HEK293 (cell line): Measurements from ENCODE around the gene LYSMD3.

ENCODE experiments used
- ATF2 ChIP-seq: fragments of 450-650 bp; formaldehyde crosslinking; IDR thresholded peaks from 2 replicates; pipeline ENCODE4 v1.5.1; 2016; ENCODE audit warnings: missing biosample characterization, missing genetic modification characterization, low read depth
- FEZF1 ChIP-seq: fragments of 450-650 bp; formaldehyde crosslinking; IDR thresholded peaks from 2 replicates; pipeline ENCODE4 v1.5.1; 2016; ENCODE audit warnings: missing biosample characterization, missing genetic modification characterization
- IKZF3 ChIP-seq: fragments of 450-650 bp; IDR thresholded peaks from 2 replicates; pipeline ENCODE4 v1.5.0; 2018; ENCODE audit warnings: missing biosample characterization, mild to moderate bottlenecking, missing genetic modification characterization, moderate library complexity
- INSM2 ChIP-seq: fragments of 450-650 bp; formaldehyde crosslinking; IDR thresholded peaks from 2 replicates; pipeline ENCODE4 v1.5.1; 2016; ENCODE audit warnings: missing biosample characterization, missing genetic modification characterization
- KLF10 ChIP-seq: fragments of 450-650 bp; IDR thresholded peaks from 2 replicates; pipeline ENCODE4 v1.5.1; 2018; ENCODE audit warnings: missing biosample characterization, mild to moderate bottlenecking, missing genetic modification characterization
- REST ChIP-seq: fragments of 450-650 bp; formaldehyde crosslinking; IDR thresholded peaks from 2 replicates; pipeline ENCODE4 v1.5.1; 2016; ENCODE audit warnings: missing biosample characterization, missing genetic modification characterization
- SCRT1 ChIP-seq: fragments of 450-650 bp; formaldehyde crosslinking; IDR thresholded peaks from 2 replicates; pipeline ENCODE4 v1.5.1; 2016; ENCODE audit warnings: missing biosample characterization, missing genetic modification characterization, borderline replicate concordance
- WT1 ChIP-seq: fragments of 450-650 bp; formaldehyde crosslinking; IDR thresholded peaks from 2 replicates; pipeline ENCODE4 v1.5.1; 2016; ENCODE audit warnings: missing biosample characterization, missing genetic modification characterization
- ZBTB44 ChIP-seq: fragments of 450-650 bp; IDR thresholded peaks from 2 replicates; pipeline ENCODE4 v1.5.1; 2018; ENCODE audit warnings: missing biosample characterization, mild to moderate bottlenecking, missing genetic modification characterization
- ZNF184 ChIP-seq: fragments of 450-650 bp; IDR thresholded peaks from 2 replicates; pipeline ENCODE4 v1.5.1; 2018; ENCODE audit warnings: missing biosample characterization, mild to moderate bottlenecking, missing genetic modification characterization
- ZNF341 ChIP-seq: fragments of 450-650 bp; formaldehyde crosslinking; IDR thresholded peaks from 2 replicates; pipeline ENCODE4; 2016; ENCODE audit warnings: low read depth, missing biosample characterization, missing genetic modification characterization
- ZNF366 ChIP-seq: fragments of 450-650 bp; formaldehyde crosslinking; conservative IDR thresholded peaks from 2 replicates; pipeline ENCODE4 v1.5.1; 2016; ENCODE audit warnings: missing biosample characterization, missing genetic modification characterization
- ZNF398 ChIP-seq: fragments of 450-650 bp; formaldehyde crosslinking; IDR thresholded peaks from 2 replicates; pipeline ENCODE4 v1.5.1; 2017; ENCODE audit warnings: missing biosample characterization, missing genetic modification characterization
- ZNF449 ChIP-seq: fragments of 450-650 bp; formaldehyde crosslinking; IDR thresholded peaks from 2 replicates; pipeline ENCODE4 v1.5.1; 2017; ENCODE audit warnings: missing biosample characterization, mild to moderate bottlenecking, missing genetic modification characterization, moderate library complexity
- ZNF488 ChIP-seq: fragments of 450-650 bp; formaldehyde crosslinking; IDR thresholded peaks from 2 replicates; pipeline ENCODE4 v1.5.1; 2016; ENCODE audit warnings: missing biosample characterization, missing genetic modification characterization
- ZNF518A ChIP-seq: fragments of 450-650 bp; formaldehyde crosslinking; conservative IDR thresholded peaks from 2 replicates; pipeline ENCODE4 v1.5.1; 2016; ENCODE audit warnings: low read depth, missing biosample characterization, missing genetic modification characterization
- ZNF596 ChIP-seq: fragments of 450-650 bp; IDR thresholded peaks from 2 replicates; pipeline ENCODE4 v1.5.0; 2018; ENCODE audit warnings: missing biosample characterization, mild to moderate bottlenecking, missing genetic modification characterization, moderate library complexity
- ZNF624 ChIP-seq: fragments of 450-650 bp; formaldehyde crosslinking; IDR thresholded peaks from 2 replicates; pipeline ENCODE4 v1.5.1; 2017; ENCODE audit warnings: missing biosample characterization, missing genetic modification characterization
- ZNF660 ChIP-seq: fragments of 450-650 bp; IDR thresholded peaks from 2 replicates; pipeline ENCODE4 v1.5.1; 2018; ENCODE audit warnings: missing biosample characterization, mild to moderate bottlenecking, missing genetic modification characterization
- ZNF777 ChIP-seq: fragments of 450-650 bp; formaldehyde crosslinking; IDR thresholded peaks from 2 replicates; pipeline ENCODE4 v1.5.1; 2017; ENCODE audit warnings: missing biosample characterization, missing genetic modification characterization, borderline replicate concordance

Gene LYSMD3

GRCh38 chr5:90548069-90548593, 18.7 kb upstream of the LYSMD3 start (continued):
- TF ChIP-seq ZNF366 (tag by site-specific recombination) (peak; percentile 88), ZNF341 (tag by site-specific recombination) (peak; percentile 82), ZNF777 (tag by site-specific recombination) (no peak), ZNF624 (tag by site-specific recombination) (no peak), INSM2 (tag by site-specific recombination) (peak; percentile 94), ZNF660 (peak; percentile 69; the same call in 1 of the 2 replicates), ZNF596 (tag by site-specific recombination) (no peak), IKZF3 (peak; percentile 47; the same call in 1 of the 2 replicates), ZNF488 (tag by site-specific recombination) (peak; percentile 89; the same call in 1 of the 2 replicates), ZNF184 (tag by site-specific recombination) (0 out of 2 replicates have a peak, but pooled peaks have one; percentile 43), ZBTB44 (tag by site-specific recombination) (peak; percentile 86), ZNF518A (peak; percentile 52; the same call in 1 of the 2 replicates), ATF2 (tag by site-specific recombination) (peak; percentile 39; the same call in 1 of the 2 replicates), FEZF1 (tag by site-specific recombination) (peak; percentile 97), ZNF398 (tag by site-specific recombination) (peak; percentile 51), ZNF449 (tag by site-specific recombination) (peak; percentile 69; the same call in 1 of the 2 replicates), WT1 (peak; percentile 99), SCRT1 (tag by site-specific recombination) (peak; percentile 75; the same call in 1 of the 2 replicates), REST (no peak), KLF10 (tag by site-specific recombination) (peak; percentile 89)
